GM10266 (cell line): ENCODE results near the gene CCT3.
"Not testable (repeated sequence)": the region's sequence is repeated elsewhere in the genome, so short reads cannot be mapped to it uniquely, and the experiment has no call there.

Experiments
- DNase-seq: peaks from one replicate; pipeline ENCODE4 v3.0.0; 2012; ENCODE audit errors: extremely low spot score
- CTCF ChIP-seq: IDR thresholded peaks from 2 replicates; pipeline ENCODE4 v1.5.1; 2012; ENCODE audit warnings: mild to moderate bottlenecking, low read depth; ENCODE audit not compliant: control insufficient read depth, insufficient read depth; ENCODE audit errors: missing control alignments

CCT3 gene

GRCh38 chr1:156376146-156376545 lies 38.1 kb upstream of the CCT3 start:
- no peak for DNase-seq
- TF ChIP-seq CTCF, result no peak

GRCh38 chr1:156373546-156373945 lies 35.5 kb upstream of the CCT3 start:
- DNase-seq, result no peak
- TF ChIP-seq CTCF, result no peak

GRCh38 chr1:156372876-156373275 lies 34.8 kb upstream of the CCT3 start:
- no peak for DNase-seq

GRCh38 chr1:156372265-156372586 lies 34.1 kb upstream of the CCT3 start:
- no peak for DNase-seq
- TF ChIP-seq CTCF, result no peak

More at GRCh38 chr1:156372876-156373275, 34.8 kb upstream of the CCT3 start:
- no peak for TF ChIP-seq CTCF

GRCh38 chr1:156371553-156372264 lies 33.6 kb upstream of the CCT3 start:
- TF ChIP-seq CTCF, result no peak
- DNase-seq, result no peak

- not testable (repeated sequence) for DNase-seq
These were observed 31.7 kb upstream of the CCT3 start for GRCh38 chr1:156369685-156370286.

GRCh38 chr1:156368889-156369684 lies 31.0 kb upstream of the CCT3 start, which contains the start of gene RHBG:
Gene RHBG (plus strand): TSS chr1:156369211. CDS start chr1:156369250, 39 bp downstream.
- TF ChIP-seq CTCF, result no peak
- DNase-seq, result no peak
